Ovary (tissue), 9 donors: ENCODE results near the gene CD4. TPM values are rescaled to one million over a fixed set of nuclear protein-coding genes. Genes with fewer than 3 reads are reported as not detected.
A peak's percentile ranks its signal among the peaks of the same experiment; 100 is the strongest.

ENCODE experiments used
- DNase-seq, 5 donors: peaks; one replicate each; pipeline ENCODE4 v3.0.0-alpha.2; 2019 to 2020
- H3K27ac ChIP-seq, 2 donors: fragments of 200-600 bp; one replicate each; pipeline versions ENCODE4 v1.5.1 to v1.8.0; 2019 to 2022
- H3K27me3 ChIP-seq: fragments of 200-600 bp; one replicate; pipeline ENCODE4 v1.8.0; 2022
- H3K36me3 ChIP-seq: fragments of 200-600 bp; sonication (generic); one replicate; pipeline ENCODE4 v1.5.1; 2019
- H3K4me1 ChIP-seq: one replicate; pipeline ENCODE4 v1.8.1; 2013; ENCODE audit warnings: mild to moderate bottlenecking, moderate library complexity; ENCODE audit not compliant: insufficient read depth
- H3K4me3 ChIP-seq: fragments of 200-600 bp; sonication (generic); one replicate; pipeline ENCODE4 v1.5.1; 2017
- H3K9me3 ChIP-seq, 2 donors: fragments of 200-600 bp in 1 of 2; sonication (generic) in 1 of 2; one replicate each; pipeline versions ENCODE4 v1.5.1 to v1.8.1; 2013 to 2019; ENCODE audit warnings: mild to moderate bottlenecking in 1 of 2, moderate library complexity in 1 of 2
- EP300 ChIP-seq: sonication (generic); formaldehyde crosslinking; IDR thresholded peaks from one replicate; pipeline ENCODE4 v1.6.1; 2017; ENCODE audit warnings: antibody characterized with exemption
- POLR2A ChIP-seq: fragments of 450-650 bp; IDR thresholded peaks from one replicate; pipeline ENCODE4 v1.6.1; 2017; ENCODE audit warnings: antibody characterized with exemption, mild to moderate bottlenecking, moderate library complexity
- WGBS, 3 donors: extraction: QIAGEN DNeasy Blood & Tissue Kit in 1 of 3; methylation state at CpG; one replicate each; pipeline versions ENCODE4 v1.1.5 to v1.1.7; 2013 to 2017; 5-methylcytosine and 5-hydroxymethylcytosine counted together
- intact Hi-C, 4 donors: fragments of 100-400 bp; cut with DNase I; formaldehyde crosslinking; loops; one replicate each; pipeline versions ENCODE4 v1.11.0 to v1.15.1; 2022 to 2023
- polyA plus RNA-seq, 2 donors: library from polyadenylated mRNA; stranded (reverse); fragments of 200-250 nt in 1 of 2; fragments of 350-450 nt in 1 of 2; fragmentation: Illumina TruSeq in 1 of 2; extraction: RNeasy Lipid Tissue Mini Kit (QIAGEN cat#74804) in 1 of 2; gene quantifications; one replicate each; pipeline ENCODE4 v1.2.3, GENCODE V29; 2013 to 2014
- total RNA-seq, 7 donors: library from RNA; depleted of rRNA in 2 of 7; stranded (reverse); fragments of >200 nt in 2 of 7; fragmentation: NEBNext Ultra II Directional in 3 of 7; extraction: Animal tissue kit (Norgen Biotek cat#: 25700) in 3 of 7; gene quantifications; one replicate each; pipeline versions ENCODE4 v1.1.0 to v1.2.4, GENCODE V29; 2016 to 2023
- TF ChIP-seq, protein P1 (sequence below), 3 donors: fragments of 450-650 bp in 2 of 3; fragments of 200-600 bp in 1 of 3; IDR thresholded peaks; one replicate each; pipeline versions ENCODE4 v1.5.1 to v1.8.0; 2016 to 2022; ENCODE audit warnings: antibody characterized with exemption in 3 of 3, mild to moderate bottlenecking in 1 of 3
- donor health status: DM: no; HTN: no; CAD: no; lungs with moderate emphysema.
- donor health status: DM: no; HTN: no; CAD: no.
- donor health status: Bipolar disorder and iron deficiency.
- donor health status: DM: yes; HTN: yes; CAD: no.
- donor health status: DM: no; HTN: no; CAD: no.
- donor health status: DM: yes; HTN: yes; CAD: no.

Gene CD4
- total and polyA plus RNA-seq, 9 donors: 2.1 to 40.2 (median 10.3) TPM

DNA sequence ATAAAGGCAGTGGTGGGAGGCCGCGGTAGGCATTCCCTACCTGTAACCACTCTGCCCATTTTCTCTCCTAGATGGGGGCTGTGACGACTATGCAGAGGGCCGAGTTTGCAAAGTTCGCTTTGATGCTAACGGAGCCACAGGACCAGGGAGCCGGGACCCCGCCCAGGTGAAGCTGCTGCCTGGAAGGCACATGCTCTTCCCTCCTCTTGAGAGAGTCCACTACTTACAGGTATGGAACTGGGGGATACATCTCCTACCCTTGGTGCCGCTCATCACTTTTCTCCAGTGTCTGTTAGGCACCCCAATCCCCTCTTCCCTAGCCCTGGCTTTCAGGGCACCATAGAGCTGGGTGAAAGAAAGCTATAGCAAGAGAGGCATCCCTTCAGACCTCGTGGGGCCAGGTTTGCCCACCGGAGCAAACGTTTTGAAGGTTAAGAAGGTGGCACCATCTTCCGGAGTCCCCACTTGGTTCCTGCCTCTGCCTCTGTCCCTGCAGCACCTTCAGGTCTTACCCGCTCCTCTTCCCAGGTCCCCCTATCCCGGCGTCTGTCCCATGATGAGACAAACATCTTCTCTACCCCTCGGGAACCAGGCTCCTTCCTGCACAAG, 36.9 kb downstream of the CD4 start:
- Histone ChIP-seq H3K4me1 (peaks cover 11% of the 10 kb centered on the region), H3K27me3 (no peaks in the 10 kb centered on the region), H3K4me3 (no peak overlapping the region), H3K36me3 (no peaks in the 10 kb centered on the region), H3K9me3 (no peaks in the 10 kb centered on the region), H3K27ac (no peak overlapping the region)
- WGBS, 3 donors: 74 to 79% (median 76%) methylated on average over 17 of the region's 17 CpGs
- DNase-seq: peak in 1 of 5 donors; percentile 45
- intact Hi-C loops: loop anchor here in 3 of 4 donors (5.0 kb wide), 3 partner anchors 74 to 209 kb away; partner anchors contain the start of gene MLF2 (in 2 of the 3)
- TF ChIP-seq, protein P1, sequence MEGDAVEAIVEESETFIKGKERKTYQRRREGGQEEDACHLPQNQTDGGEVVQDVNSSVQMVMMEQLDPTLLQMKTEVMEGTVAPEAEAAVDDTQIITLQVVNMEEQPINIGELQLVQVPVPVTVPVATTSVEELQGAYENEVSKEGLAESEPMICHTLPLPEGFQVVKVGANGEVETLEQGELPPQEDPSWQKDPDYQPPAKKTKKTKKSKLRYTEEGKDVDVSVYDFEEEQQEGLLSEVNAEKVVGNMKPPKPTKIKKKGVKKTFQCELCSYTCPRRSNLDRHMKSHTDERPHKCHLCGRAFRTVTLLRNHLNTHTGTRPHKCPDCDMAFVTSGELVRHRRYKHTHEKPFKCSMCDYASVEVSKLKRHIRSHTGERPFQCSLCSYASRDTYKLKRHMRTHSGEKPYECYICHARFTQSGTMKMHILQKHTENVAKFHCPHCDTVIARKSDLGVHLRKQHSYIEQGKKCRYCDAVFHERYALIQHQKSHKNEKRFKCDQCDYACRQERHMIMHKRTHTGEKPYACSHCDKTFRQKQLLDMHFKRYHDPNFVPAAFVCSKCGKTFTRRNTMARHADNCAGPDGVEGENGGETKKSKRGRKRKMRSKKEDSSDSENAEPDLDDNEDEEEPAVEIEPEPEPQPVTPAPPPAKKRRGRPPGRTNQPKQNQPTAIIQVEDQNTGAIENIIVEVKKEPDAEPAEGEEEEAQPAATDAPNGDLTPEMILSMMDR (IDR thresholded peaks at IDR 0.05): no peak
- TF ChIP-seq EP300 (no peak), POLR2A (no peak)

DNA sequence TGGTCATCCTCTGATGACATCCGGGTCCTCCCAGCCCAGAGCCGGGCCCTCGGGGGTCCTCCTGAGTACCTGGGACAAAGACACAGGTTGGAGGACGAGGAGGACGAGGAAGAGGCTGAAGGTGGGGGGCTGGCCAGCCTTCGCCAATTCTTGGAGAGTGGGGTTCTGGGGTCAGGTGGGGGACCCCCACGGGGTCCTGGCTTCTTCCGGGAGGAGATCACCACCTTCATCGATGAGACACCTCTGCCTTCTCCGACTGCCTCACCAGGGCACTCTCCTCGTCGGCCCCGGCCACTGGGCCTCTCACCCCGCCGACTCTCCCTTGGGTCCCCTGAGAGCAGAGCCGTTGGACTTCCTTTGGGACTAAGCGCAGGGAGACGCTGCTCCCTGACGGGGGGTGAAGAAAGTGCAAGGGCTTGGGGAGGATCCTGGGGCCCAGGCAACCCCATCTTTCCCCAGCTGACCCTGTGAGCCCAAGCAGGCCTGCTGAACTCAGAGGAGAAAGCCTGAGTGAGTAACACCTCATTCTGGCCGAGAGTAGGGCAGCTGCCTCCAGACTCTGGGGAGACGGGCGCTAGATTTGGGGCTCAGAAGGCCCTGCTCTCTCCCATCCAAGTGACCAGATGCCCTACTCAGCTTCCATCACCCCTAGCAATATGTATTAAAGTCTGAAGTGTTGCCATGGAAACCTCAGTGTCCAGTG, 37.6 kb downstream of the CD4 start:
- intact Hi-C loops: loop anchor here in 3 of 4 donors (5.0 kb wide), 3 partner anchors 75 to 210 kb away; partner anchors contain the start of gene MLF2 (in 2 of the 3)
- Histone ChIP-seq H3K4me3 (no peak overlapping the region), H3K4me1 (peaks cover 8% of the 10 kb centered on the region), H3K27ac (peak overlapping the region in 1 of 2 donors; percentile 26), H3K36me3 (no peaks in the 10 kb centered on the region), H3K27me3 (no peaks in the 10 kb centered on the region), H3K9me3 (no peaks in the 10 kb centered on the region)
- peak in 4 of 5 donors; percentile 32 to 52 (median 46) for DNase-seq
- WGBS, 3 donors: 58 to 77% (median 60%) methylated on average over 20 to 22 of the region's 22 CpGs
- TF ChIP-seq POLR2A (no peak), EP300 (no peak)
- TF ChIP-seq, protein P1 (IDR thresholded peaks at IDR 0.05): no peak

DNA sequence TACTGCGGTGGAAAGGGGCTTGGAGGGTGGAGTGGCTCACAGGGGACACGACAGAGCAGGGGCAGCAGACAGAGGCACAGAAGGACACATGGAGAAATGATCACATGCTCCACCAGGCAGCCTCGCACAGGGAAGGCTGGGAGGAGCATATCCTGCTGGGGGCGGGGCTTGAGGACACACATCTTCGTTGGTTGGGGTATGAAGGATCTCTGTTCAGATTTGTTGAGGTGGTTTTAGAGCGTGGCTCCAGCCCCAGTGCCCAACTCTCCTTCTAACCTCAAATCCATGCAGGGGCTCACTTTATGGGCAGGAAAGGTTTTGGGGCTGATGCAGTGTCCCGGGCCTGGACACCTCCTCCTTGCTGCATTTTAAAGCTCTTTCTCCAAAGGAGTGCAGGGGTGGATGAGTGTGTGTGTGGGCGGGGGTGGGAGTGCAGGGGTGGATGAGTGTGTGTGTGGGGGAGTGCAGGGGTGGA, 38.1 kb downstream of the CD4 start:
- Histone ChIP-seq H3K27me3 (no peaks in the 10 kb centered on the region), H3K27ac (peak overlapping the region in 1 of 2 donors; percentile 26), H3K9me3 (no peaks in the 10 kb centered on the region), H3K36me3 (no peaks in the 10 kb centered on the region), H3K4me1 (peaks cover 8% of the 10 kb centered on the region), H3K4me3 (peak overlapping the region; percentile 18)
- peak; percentile 88 to 94 (median 90) for DNase-seq
- intact Hi-C loops: loop anchor here in 3 of 4 donors (5.0 kb wide), 3 partner anchors 75 to 210 kb away; partner anchors contain the start of gene MLF2 (in 2 of the 3)
- TF ChIP-seq, protein P1 (IDR thresholded peaks at IDR 0.05): no peak
- TF ChIP-seq POLR2A: peak; percentile 15
- 0 to 5% (median 3%) methylated on average over 7 to 8 of the region's 8 CpGs for WGBS, 3 donors

DNA sequence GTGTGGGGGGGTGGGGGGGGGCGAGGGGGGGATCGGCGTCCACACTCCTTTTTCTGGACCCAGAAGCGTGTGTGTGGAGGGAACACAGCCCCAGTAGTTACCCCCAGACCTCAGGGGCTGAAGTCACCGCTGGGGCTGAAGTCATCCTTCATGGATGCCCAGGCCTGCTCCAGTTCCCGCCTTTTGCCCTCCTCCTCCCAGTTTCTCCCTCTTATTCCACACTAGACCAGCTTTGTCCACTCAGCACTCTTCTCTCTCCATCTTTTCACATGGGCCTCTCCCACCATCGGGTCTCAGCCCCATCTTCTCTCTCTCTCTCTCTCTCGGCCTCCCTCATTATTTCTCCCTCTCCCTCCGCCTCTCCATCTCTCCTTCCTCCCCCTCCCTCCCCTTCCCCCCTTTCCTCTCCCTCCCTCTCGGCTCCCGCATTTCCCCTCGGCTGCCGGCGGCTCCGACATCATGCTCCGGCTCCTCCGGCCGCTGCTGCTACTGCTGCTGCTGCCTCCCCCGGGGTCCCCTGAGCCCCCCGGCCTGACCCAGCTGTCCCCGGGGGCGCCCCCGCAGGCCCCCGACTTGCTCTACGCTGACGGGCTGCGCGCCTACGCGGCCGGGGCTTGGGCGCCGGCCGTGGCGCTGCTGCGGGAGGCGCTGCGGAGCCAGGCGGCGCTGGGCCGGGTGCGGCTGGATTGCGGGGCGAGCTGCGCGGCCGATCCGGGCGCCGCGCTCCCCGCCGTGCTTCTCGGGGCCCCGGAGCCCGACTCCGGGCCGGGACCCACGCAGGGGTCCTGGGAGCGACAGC, 38.9 kb downstream of the CD4 start, which contains the start of gene P3H3:
Gene P3H3, plus strand, starts transcription at position 426 of the 799 bp plus-strand sequence. Its CDS starts 34 bp downstream, at position 460.
- peaks cover 8% of the 10 kb centered on the region for H3K4me1 ChIP-seq
- intact Hi-C loops: loop anchor here in 3 of 4 donors (5.0 kb wide), 3 partner anchors 76 to 211 kb away; partner anchors contain the start of gene MLF2 (in 2 of the 3)
- no peaks in the 10 kb centered on the region for H3K27me3 ChIP-seq
- peak within 1 kb of the TSS; percentile 95 for H3K4me3 ChIP-seq
- DNase-seq: peak; percentile 70 to 74 (median 73)
- no peaks in the 10 kb centered on the region for H3K9me3 ChIP-seq
- no peaks in the 10 kb centered on the region for H3K36me3 ChIP-seq
- peak; percentile 46 for TF ChIP-seq POLR2A
- TF ChIP-seq, protein P1 (IDR thresholded peaks at IDR 0.05): no peak
- WGBS, 3 donors: 1 to 2% (median 1%) methylated on average over 19 to 60 of the region's 60 CpGs
- peak within 1 kb of the TSS; percentile 79 to 93 for H3K27ac ChIP-seq
